ENCODE measurements around the gene ISYNA1. TPM values are rescaled to one million over a fixed set of nuclear protein-coding genes. Genes with fewer than 3 reads are reported as not detected.
A peak's percentile ranks its signal among the peaks of the same experiment; 100 is the strongest.

ISYNA1 gene
- total and polyA plus RNA-seq, 2 of the 13 experiments (the other 11 are each of a cell fraction or from before 2014, with no cell fraction given) = 29.6 to 48.5 TPM

- TF ChIP-seq ZNF407 (CRISPR knock-in tag; IDR thresholded peaks at IDR 0.05; ENCODE audit: not compliant biosample characterization) (peak; percentile 87), ZNF180 (CRISPR knock-in tag; IDR thresholded peaks at IDR 0.05; ENCODE audit: borderline replicate concordance, low read depth) (0 out of 2 replicates have a peak, but pooled peaks have one; percentile 25), KLF16 (CRISPR knock-in tag; IDR thresholded peaks at IDR 0.05) (peak in 1 of 2 experiments; percentile 74; a peak in 1 of 4 replicates), TEAD3 (CRISPR knock-in tag; optimal IDR thresholded peaks at IDR 0.05; ENCODE audit: borderline replicate concordance) (peak; percentile 7), REST (IDR thresholded peaks at IDR 0.05; ENCODE audit: borderline replicate concordance in 1 of 2, low read depth in 1 of 2, low read length in 2 of 2) (no peak; a peak in 1 of 4 replicates), SPEN (CRISPR knock-in tag; IDR thresholded peaks at IDR 0.05; ENCODE audit: low read depth) (peak; percentile 86), TERF1 (CRISPR knock-in tag; IDR thresholded peaks at IDR 0.05) (no peak), EP300 (IDR thresholded peaks at IDR 0.05; ENCODE audit: low read depth in 2 of 2, low read length in 2 of 2) (peak in 1 of 2 experiments; percentile 11; a peak in 1 of 4 replicates), EP300 (CRISPR knock-in tag; IDR thresholded peaks at IDR 0.05; ENCODE audit: borderline replicate concordance) (no peak; the same call in 1 of the 2 replicates), CBX1 (IDR thresholded peaks at IDR 0.05; ENCODE audit: low read depth) (peak; percentile 65), ATF1 (CRISPR knock-in tag; IDR thresholded peaks at IDR 0.05) (no peak)
Observed at GRCh38 chr19:18388100-18388959, 49.6 kb downstream of the ISYNA1 start (continued).
